NCI-H2227 (cell line): ENCODE measurements around the gene KRT83.

Experiments
- DNase-seq: peaks from one replicate; lab custom pipeline; 2025; ENCODE audit not compliant: unreplicated experiment; lab: John Stamatoyannopoulos, UW

Gene KRT83

DNA sequence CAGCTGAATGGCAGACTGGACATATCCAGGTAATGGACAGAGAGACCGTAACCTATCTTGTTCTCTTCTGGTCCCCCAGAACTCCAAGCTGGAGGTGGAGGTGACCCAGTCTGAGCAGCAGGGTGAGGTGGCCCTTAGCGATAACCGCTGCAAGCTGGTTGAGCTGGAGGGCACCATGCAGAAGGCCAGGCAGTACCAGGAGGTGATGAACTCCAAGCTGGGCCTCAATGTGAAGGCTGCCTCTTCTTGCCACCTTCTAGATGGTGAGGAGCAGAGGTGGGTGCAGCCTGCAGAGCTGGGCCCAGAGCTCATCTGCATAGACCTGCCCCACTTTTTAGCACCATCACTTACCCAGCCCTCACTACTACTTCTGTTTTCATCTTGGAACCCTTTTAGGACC lies 53.9 kb downstream of the KRT83 start:
- no peak for DNase-seq

DNA sequence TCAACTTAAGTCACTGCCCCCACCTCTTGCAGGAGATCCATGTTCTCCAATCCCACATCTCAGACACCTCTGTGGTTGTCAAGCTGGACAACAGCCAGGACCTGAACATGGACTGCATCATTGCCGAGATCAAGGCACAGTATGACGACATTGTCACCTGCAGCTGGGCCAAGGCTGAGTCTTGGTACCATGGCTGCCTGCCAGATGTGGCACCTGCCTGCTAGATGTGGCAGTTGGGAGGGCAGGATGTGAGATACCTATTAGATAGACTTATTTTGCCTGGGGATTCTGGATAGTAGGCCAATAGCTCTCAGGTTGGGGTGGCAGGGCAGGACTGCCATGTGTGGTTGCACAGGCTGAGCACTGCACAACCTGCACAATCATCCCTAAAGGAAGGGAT lies 54.7 kb downstream of the KRT83 start:
- no peak for DNase-seq

DNA sequence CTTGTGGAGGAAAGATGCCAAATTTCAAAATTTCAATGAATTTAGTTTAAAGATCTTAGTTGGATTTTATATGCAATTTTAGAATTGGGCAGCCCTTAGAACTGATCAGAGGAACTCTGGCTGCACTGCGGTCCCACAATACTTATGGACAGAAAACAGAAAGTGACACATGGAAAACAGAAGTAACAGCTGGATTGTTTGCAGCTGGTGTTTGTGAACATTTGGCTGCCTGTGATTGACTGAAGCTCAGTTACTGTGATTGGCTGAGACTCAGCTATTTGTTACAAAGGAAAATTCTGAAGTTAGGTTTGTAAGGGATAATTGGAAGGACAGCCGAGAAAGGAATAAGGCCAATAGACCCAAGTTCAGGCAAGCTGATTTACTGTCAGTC lies 56.8 kb downstream of the KRT83 start:
- DNase-seq = no peak
